ENCODE results near the gene ACSM3.
A peak's percentile ranks its signal among the peaks of the same experiment; 100 is the strongest.

The ACSM3 gene

GRCh38 chr16:20844054-20844453 lies 80.2 kb downstream of the ACSM3 start:
- peak; percentile 87 for DNase-seq (ENCODE audit: low read depth, low spot score)
- peak overlapping the region; percentile 5; the same call in 1 of the 2 replicates for H3K4me3 ChIP-seq (ENCODE audit: low read length)

DNA sequence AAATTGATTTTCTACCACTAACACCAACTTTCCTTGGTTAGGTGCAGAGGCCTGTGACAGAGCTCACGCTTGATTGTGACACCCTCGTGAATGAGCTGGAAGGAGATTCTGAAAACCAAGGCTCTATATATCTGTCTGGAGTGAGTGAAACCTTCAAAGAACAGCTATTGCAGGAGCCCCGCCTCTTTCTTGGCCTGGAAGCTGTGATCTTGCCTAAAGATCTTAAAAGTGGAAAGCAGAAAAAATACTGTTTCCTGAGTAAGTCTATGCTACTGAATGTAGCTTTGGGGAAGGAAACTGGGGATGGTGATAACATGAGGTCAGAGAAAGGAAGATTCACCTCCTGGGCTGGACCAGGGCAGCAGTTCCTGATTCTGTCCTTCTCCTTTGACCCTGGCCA lies 80.8 kb downstream of the ACSM3 start:
- peak; percentile 74 for DNase-seq (ENCODE audit: low read depth, low spot score)
- H3K4me3 ChIP-seq (ENCODE audit: low read length), result peak overlapping the region; percentile 5; the same call in 1 of the 2 replicates

- H3K4me3 ChIP-seq (ENCODE audit: low read length), result no peak overlapping the region
- DNase-seq (ENCODE audit: low read depth, low spot score), result no peak
Measured at GRCh38 chr16:20846030-20846429, 82.2 kb downstream of the ACSM3 start.

DNA sequence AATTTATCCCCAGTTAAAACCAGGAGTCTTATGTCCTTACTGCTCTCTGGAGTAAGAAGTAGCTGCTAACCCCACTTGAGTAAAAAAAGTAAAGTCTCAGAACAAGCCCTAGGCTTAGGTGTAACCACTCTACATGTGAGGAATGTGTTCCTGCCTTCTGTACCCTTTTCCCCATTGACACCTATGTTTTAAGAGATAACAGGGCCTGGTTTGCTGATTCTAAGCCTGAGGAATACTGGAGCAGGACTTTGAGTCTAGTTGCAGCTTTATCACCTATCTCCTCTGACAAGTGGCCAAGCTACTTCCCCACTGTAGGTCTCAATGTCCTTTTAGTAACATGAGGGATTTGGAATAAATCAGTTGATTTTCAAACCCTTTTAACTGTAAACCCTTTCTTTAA lies 82.7 kb downstream of the ACSM3 start:
- no peak for DNase-seq (ENCODE audit: low read depth, low spot score)
- H3K4me3 ChIP-seq (ENCODE audit: low read length), result no peak overlapping the region

Data from Jurkat, Clone E6-1 (cell line).